CD4-positive, alpha-beta T cell treated with Interleukin-2 at 100 ng/mL for 4 hours (primary cell): ENCODE results near the gene KCNJ10.
"Not testable (repeated sequence)": the region's sequence is repeated elsewhere in the genome, so short reads cannot be mapped to it uniquely, and the experiment has no call there.

Experiments
- DNase-seq: peaks from one replicate; pipeline ENCODE4 v3.0.0-alpha.2; 2020; ENCODE audit warnings: low spot score

Gene KCNJ10

DNA sequence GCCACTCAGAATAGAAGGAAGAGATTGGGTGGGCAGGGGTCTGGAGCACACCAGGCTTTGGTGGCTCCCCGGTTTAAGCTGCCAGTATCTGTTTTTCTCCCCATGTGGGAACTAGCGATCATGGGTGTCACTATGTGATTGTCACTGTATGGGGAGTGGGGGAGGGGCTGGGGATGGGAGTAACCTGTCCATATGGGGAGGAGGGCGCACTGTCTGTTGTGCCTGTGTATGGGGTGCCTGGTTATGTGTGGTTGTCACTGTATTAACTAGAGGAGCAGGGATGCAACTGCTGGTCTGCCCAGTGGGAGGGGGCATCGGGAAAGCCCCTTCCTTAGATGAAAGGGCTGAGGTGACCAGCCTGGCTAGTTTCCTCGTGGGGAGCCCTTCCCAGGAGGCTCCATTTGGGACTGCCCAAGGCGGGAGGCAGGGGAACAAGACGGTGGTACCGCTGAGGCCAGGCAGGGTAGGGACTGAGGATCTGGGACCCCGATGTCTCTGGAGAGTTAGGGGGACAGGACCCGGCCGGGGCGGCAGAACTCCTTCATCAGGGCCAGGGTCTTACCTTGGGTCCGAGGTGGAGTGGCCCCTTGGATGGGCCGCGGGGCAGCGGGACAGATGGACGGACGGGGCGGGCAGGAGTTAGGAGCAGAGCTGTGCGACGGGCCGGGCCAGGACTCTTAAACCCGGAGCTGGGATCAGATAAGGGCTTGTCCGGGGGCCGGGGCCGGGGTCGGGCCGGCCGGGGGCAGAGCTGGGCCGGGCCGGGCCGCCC, at the start of gene KCNJ10:
KCNJ10 (minus strand) TSS at position 701 of the 772 bp plus-strand sequence. CDS start 27,628 bp downstream, outside the sequence.
- DNase-seq = no peak

DNA sequence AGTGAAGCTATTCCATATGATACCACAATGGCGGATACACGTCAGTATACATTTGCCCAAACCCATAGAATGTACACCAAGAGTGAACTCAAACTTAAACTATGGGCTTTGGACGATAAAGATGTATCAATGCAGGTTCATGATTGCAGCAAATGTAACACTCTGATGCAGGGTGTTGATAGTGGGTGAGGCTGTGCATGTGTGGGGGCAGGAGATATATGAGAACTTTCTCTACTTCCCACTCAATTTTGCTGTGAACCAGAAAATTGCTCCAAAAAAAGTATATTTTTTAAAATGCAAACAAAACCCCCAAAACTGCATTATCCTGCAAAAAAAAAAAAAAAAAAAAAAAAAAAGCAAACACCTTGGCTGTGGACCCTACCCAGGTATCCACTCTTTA, 49.0 kb upstream of the KCNJ10 start:
- no peak for DNase-seq

DNA sequence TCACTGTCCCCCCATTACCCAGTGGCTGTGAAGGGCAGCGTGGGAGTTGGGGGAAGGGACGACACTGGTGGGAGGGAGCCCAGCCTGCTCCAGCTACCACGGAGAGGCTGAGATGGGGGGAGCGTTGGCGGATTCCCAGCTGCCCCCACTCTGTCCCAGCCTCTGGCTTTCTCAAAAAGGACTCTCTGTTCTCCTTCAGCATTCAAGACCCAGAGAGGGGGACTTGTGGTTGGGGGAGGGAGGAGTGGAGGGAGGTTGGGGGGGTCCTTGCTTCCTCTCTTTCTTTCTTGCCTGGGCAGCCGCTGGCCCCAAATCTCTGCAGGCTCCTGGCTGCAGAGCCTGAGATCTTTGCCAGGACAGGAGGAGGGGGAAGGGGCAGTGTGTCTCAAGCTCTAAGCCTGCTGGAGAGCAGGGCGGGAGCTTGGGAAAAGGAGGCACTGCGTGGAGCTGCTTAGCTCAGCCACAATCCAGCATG, 47.8 kb upstream of the KCNJ10 start:
- no peak for DNase-seq

DNA sequence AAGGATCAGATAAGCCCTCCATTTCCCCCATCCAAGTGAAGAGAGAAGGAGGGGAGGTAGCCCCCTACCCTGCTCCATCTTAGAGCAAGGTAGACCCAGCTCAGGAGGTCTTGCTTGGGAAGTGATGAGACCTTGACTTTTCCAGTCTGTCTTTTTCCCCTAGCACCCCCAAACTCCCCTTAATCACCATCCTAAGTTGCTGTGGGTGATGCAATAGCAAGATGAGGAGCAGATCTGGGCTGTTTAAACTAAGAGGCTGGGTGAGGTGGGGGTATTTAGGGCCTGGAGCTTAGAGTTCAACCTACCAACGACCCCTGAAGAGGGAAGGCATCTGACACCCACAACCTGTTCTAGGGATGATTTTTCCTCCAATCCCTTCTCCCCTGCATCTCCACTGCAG, 47.3 kb upstream of the KCNJ10 start:
- no peak for DNase-seq

DNA sequence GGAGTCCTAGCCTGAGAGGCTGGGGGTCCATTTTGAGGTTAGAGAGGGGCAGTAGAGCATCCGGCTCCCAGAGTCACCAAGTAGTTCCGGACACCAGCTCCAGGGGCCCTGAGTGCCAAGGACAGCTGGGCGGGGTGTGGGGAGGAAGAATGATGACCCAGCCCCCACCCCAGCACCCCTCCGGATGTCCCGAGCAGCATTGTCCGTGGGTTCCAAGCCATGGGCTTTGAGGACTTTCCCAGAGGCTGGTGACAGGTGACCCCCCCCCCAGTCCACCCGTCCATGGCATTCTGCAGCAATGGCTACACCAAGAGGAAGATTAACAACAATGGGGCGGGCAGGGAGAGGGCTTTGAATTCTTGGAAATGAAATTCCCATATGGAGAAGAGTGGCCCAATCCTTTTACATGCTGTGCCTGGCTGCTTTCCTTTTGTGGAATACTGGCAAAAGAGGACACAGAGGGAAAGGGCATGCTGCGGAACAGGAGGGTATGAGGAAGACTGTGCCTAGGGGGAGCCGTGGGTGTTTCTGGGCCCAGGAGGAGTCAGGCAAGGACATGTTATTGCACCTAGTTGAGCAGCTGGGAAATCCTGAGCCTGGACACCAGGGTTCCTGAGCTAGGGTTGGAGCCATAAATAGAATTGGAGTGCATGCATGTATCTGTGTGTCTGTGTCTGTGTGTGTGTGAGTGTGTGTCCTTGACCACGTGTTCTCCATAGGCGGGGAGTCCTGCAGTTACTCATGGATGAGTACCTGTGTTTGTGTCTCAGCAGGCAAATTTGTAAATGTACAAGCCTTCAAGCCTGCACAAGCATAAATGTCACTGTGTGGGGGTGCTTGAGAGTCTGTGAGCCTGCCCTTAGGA, 46.6 kb upstream of the KCNJ10 start:
- no peak for DNase-seq

DNA sequence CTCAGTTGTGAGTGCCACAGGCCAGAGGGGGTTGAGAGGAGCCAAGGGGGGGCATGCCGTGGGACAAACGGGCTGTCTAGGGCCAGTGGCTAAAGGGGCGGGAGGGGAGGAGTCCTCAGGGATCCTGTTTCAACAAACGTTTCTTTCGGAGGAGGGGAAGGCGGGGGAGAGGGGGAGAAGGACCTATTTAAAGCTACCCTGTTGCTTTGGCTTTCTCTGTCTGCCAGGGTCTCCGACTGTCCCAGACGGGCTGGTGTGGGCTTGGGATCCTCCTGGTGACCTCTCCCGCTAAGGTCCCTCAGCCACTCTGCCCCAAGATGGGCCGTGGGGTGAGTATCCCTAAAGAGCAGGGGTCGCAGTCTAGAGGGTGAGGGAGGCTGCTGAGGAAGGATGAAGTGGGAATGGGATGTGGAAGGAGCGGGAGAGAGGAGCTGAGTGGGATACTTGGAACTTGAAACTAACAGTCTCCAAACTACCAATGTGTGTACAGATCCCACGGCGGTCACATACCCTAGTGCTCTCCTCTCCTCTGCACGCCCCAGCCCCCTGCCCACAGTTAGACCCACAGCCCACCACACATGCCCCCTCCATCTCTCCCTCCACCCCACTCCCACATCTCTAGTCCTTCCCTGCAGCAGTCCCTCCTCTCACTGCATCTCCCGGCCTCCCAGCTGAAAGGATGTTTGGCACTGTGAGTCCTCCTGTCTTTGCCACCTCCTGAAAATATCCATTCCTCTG, 45.8 kb upstream of the KCNJ10 start, which contains the start of gene ATP1A2:
ATP1A2 (plus strand) TSS at position 215 of the 738 bp plus-strand sequence; CDS start at position 318, 103 bp downstream.
- no peak for DNase-seq

DNA sequence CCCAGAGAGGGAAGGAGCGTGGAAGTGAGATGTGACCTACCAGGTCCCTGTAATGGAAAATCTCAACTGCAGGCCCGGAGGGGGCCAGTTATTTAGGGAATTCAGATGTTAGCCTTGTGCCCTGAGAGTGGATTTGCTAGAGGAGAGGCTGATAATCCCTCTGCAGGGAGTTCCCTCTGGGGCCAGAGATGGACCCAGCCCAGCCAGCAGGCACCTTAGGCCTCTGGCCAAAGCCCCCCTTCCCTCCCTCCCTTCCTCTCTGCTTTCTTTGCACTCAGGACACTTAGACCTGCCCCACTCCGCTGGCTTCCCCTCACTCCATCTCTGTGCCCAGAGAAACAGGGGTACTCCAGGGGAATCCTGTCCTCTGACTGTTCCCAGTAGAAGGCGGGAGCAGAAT, 44.1 kb upstream of the KCNJ10 start:
- DNase-seq = no peak

DNA sequence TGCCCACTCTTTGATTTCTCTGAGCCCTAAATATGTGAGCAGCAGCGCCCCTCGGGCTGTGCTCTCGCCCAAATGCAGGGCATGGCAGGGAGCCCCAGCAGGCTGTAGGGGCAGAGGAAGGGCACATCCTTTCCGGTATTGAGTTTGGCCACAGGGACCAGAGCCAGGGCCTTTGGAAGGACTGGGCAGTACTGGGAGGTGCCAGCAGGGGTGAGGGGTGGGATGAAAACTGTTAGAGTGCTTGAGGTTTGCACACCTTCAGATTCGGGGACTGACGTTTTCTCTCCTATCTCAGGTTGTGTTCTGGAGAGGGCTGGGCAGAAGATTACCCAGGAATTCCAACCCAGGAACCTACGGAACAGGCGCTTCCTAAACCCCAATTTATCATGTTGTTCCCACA, 43.4 kb upstream of the KCNJ10 start:
- no peak for DNase-seq

DNA sequence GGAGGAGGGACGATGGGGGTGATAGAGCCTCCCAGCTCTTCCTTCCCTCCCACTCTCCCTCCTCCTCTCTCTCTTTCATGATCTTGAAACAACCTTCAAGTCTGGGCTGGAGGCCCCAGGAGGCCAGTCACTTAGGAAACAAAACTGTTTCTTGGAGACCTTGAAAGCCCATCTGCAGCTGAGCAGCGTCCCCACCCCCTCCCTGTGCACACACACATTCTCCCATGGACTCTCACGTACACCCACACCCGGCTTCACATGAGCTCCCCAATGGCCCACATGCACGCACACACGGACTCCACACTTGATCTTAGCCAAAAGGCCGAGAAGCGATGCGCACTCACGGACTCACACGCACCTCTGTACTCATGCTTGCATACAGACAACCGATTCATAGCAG, 42.4 kb upstream of the KCNJ10 start:
- no peak for DNase-seq

DNA sequence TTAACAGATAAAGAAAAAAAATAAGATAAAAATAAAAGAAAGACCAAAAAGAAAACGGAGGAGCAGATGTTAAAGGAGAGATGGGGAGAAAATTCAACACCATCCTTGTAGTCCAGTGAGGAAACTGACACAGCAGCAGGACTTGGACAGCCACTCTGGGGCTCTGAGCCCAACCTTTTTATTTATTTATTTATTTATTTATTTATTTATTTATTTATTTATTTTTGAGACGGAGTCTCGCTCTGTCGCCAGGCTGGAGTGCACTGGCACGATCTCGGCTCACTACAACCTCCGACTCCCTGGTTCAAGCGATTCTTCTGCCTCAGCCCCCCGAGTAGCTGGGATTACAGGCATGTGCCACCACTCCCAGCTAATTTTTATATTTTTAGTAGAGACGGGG, 41.5 kb upstream of the KCNJ10 start:
- not testable (repeated sequence) for DNase-seq

DNA sequence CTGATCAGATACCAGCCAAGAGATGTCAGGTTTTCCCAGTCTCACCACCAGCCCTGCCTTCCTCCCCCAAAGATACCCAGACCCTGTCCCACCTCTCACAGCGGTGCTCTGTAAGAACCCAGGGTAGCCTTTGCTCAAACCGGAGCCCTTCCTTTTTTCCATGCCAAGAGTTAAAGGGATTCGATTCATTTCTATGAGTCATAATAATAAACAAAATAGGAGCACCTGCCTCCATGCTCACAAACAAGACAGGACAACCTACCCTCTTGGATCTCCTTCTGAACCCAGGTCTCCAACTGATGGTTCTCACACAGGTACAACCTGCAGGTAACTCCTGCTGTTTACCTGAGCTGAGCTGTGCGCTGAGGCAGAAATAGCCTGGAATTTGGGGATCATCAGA, 39.7 kb upstream of the KCNJ10 start:
- no peak for DNase-seq

DNA sequence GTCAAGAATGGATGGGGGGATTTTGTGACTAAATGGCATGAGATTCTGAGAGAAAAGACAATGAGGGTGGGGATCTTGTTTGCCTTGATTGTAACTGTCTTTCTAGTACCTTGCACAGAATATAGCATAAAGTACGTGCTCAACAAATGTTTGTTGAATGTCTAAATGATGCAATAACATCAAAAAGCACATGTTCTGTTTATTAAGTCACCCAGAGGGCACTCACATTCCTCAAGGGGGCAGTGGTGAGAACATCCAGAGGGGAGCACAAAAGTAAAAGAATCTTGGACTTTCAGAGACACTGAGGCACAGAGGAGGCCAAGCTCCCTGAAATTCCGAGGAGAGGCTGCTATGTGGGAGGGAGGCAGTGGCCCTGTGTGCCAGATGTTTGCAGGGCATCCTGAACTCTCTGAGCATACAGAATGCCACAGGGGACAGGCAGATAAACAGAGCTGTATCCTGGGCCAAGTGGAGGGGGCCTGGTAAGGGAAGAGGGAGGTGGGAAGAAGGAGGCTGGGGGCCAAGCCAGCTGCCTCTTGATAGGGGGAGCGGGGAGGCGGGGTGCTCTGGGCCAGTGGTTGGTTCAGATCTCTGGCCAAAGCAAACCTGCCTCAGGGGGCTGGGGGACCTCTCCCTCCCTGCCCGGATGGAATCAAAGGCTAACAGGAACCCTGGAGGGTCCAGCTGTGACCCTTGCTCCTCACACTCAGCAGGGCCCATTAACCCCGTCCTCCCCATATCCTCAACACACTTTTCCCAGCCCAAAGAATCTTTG, 39.1 kb upstream of the KCNJ10 start:
- DNase-seq = peak; percentile 32

DNA sequence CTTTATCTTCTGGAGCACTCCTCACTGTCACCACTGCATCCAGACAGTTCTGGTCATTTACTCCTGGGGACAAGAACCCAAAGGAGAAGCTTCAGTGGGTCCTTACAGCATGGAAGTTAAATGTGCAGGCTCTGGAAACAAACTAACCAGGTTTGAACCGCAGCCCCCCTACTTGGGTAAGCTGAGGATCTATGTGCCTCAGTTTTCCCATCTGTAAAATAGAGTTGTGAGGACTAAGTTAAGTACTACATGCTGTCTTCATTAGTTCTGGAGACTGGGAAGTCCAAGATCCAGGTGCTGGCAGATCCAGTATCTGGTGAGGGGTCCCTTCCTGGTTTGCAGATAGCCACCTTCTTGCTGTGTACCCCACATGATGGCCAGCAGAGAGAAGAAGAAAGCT, 37.6 kb upstream of the KCNJ10 start:
- no peak for DNase-seq

DNA sequence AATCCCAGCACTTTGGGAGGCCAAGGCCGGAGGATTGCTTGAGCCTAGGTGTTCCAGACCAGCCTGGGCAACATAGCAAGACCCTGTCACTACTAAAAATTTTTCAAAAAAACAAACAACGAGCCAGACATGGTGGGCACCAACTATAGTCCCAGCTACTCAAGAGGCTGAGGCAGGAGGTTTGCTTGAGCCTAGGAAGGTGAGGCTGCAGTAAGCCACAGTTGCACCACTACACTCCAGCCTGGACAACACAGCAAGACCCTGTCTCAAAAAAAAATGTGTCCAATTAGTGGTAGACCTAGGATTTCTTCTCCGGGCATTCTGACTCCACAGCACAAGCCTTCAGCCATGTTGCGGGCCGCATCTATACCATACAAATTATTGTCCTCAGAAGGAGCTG, 35.2 kb upstream of the KCNJ10 start:
- DNase-seq = no peak

DNA sequence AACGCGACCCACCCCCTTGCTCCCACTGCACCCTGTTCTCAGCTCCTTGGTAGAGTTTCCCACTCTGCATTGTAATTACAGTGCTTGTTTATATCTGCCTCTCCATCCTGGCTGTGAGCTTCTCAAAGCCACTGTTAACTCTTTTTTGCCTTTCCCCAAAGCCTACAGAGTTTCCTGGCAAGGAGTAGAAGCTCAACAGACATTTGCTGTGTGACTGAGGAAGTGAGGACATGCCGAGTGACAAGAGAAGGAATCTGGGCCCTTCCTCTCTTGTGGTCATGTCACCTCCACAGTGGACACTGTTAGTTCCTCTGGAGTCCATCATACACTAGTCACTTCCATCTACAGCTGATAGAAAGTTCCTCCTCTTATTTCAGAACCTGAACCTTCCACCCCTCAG, 34.5 kb upstream of the KCNJ10 start:
- no peak for DNase-seq

DNA sequence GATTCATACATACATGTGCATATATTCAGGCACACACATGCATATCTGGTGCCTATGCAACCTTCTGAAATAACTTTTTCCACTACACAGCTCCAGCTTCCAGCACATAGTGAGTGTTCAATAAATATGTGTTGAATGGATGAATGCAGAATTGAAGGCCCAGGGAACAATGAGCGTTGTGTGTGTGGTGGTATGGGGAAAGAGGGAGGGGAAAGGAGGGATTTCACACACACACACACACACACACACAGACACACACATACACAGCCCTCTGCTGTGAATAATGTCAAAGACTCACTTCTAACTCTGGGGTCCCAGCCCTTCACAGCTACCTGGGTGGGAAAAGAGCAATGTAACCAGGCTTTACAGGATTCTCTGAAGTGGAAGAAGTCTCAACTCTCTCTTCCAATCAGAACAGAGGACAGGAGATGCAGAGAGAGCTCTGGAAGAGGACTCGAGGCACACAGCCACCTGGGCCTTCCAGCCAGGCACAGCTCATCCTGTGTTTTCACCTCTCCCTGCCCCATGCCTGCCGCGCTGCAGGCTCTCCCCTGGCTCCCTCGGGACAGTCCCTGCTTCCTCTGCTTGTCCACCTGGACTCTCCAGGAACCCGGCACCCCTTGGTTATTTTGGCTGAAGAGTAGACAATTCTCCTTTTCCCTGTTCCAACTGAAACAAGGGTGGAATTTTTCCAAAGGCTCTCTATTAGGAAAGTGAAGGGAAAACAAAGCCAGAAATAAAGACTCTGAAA, 33.9 kb upstream of the KCNJ10 start:
- DNase-seq = no peak

DNA sequence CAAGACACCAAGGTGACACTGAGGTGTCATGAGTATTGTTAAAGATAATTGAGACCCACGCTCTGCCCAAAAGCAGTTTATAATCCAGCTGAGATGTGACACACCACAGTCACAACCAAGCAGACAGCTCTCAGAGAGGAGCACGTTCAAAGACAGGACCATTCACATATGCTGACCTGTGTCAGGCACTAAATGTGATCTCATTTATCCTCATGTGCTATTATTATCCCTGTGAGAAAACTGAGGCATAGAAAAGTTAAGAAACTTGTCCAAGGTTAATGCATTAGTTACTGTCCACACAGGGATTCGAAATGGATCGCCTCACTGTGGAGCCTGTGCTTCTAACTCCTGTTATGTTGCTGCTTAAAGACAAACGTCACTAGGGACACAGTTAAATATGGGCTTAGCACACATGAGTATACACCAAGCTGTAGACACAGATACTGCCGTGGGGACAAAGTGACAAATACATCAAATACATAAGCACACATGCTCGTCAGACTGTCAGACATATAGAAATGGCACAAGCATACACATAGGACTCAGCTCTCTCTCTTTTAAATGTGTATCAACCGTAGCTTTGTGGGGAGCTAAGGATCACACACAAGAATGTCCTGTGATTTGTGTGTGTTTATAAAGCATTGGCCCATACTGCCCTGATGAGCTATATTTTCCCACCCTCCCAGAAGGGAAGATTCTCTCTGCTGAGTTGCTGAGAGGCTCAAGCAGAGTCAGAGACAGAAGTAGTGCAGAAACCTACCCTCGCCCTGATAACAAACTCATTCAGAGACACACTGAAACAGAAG, 32.0 kb upstream of the KCNJ10 start:
- no peak for DNase-seq

DNA sequence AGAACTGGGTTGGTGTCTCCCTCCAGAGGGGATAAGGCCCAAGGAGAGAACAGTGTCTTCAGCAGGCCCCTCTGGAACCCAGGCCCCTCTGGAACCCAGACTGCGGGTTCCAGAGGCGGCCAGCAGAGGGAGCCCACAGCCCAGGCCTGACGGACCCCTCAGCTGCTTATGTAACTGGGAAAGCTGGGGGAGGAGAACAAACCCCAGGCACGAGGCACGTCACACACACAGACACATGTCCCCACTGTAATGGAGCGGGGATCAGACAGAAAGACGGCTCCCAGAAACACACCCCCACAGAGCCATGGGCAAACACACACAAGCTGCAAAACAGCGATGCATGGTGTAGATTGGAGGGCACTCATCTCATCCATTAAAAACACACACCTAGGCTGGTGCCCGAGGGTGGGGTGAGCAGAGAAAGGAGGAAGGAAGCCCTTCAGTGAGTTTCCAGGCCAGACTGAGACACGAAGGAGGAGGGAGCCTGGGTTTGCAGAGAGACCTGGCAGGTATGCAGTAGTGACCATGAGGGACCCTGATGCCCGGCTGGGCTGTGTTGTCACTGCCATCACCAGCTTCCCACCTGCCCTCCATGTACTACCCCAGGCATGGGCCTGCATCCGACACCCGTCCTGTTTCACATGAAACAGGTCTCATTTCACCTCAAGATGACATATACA, 31.2 kb upstream of the KCNJ10 start:
- DNase-seq = peak; percentile 78

DNA sequence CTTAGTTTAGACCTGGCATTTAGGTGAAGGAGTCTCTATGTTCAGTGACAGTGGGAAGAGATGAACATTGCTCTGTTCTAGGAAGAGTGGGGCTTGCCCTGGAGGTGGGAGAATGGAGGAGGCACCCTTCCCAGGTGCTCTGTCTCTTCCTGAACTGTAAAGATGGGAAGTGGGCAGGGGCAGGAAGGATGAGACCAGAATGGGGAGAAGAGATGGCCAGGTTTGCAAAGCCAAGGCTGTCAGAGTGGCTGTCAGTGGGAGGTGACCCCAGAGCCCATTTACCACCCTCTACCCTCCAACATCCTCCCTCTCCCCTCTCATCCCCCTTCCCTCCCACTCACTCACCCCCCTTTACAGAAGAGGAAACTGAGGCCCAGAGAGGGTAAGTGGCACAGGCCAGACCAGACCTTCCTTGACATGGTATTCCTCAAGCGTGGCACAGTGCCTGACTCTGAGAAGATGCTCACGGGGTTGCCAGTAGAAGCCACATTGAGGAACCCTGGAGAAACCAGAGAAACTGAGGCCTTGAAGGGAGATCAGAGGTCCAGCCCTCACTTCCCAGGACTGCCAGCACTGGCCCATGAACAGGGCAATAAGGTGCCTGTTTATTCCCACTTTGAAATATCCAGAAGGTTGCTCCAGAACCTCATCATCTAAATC, 29.9 kb upstream of the KCNJ10 start:
- no peak for DNase-seq
